Measurements from ENCODE around the gene GTPBP2. TPM values are rescaled to one million over a fixed set of nuclear protein-coding genes. Genes with fewer than 3 reads are reported as not detected.

GTPBP2 gene
- total and polyA plus RNA-seq, 11 donors, result 16.6 to 37.1 (median 26.1) TPM

GRCh38 chr6:43621836-43622180 is 7.3 kb downstream of the GTPBP2 start:
- no peak for TF ChIP-seq CTCF (IDR thresholded peaks at IDR 0.05)
- TF ChIP-seq POLR2A (IDR thresholded peaks at IDR 0.05), result no peak
- H3K27ac ChIP-seq, result no peak overlapping the region
- ATAC-seq, result no peak
- 91 to 96% (median 93%) methylated on average over 10 of the region's 10 CpGs for WGBS, 4 donors
- intact Hi-C loops (cut with DNase I), result no loop called here
- H3K4me1 ChIP-seq, result peaks cover 0 to 14% (median 5%) of the 10 kb centered on the region in 12 donors
- H3K27me3 ChIP-seq, result no peaks in the 10 kb centered on the region
- H3K9me3 ChIP-seq, result no peaks in the 10 kb centered on the region
- no peak for DNase-seq
- H3K4me3 ChIP-seq, result no peak overlapping the region
- H3K36me3 ChIP-seq, result peaks cover 2 to 89% (median 73%) of the 10 kb centered on the region in 9 donors

DNA sequence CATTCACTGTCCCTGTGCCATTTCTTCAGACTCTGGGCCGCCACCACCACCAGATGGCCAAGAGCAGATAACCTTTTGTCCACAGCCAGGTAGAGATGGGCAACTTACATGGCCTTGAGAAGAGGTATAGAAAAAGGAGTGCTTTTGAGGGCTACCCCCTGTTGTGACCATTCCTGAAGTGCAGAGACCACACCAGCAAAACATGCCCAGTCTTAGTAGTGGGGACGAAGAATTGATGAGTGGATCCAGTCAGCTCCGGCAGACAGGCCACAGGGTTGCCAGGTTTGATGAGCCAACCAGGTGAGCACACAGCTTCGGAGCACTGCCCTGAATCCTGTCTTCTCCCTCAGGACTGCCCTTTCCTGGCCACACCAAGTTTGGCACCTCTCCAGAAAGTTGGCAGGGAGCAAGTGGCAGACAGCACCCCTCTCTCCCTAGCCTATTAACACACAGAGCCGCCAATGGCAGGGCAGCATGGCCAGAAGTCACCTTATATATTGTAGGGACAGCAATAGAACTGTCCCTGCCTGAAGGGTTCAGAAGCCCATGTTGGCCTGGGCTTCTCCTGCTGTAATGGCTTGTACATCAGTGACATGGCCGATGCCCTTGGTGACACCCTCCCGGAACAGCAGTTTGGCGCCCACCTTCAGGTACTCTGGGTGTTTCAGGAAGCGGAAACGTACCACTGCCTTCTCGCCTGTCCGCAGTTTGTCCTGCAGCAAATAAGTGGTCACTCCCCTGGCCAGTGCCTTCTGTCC is 7.8 kb downstream of the GTPBP2 start:
- Histone ChIP-seq H3K4me1 (peaks cover 0 to 9% (median under 1%) of the 10 kb centered on the region in 12 donors), H3K36me3 (peaks cover 2 to 87% (median 73%) of the 10 kb centered on the region in 9 donors), H3K27me3 (no peaks in the 10 kb centered on the region), H3K27ac (no peak overlapping the region), H3K4me3 (no peak overlapping the region), H3K9me3 (no peaks in the 10 kb centered on the region)
- intact Hi-C loops (cut with DNase I), result no loop called here
- DNase-seq (no peak), ATAC-seq (peak in 1 of 4 donors; percentile 7)
- 88 to 92% (median 90%) methylated on average over 11 to 12 of the region's 12 CpGs for WGBS, 4 donors
- TF ChIP-seq POLR2A (IDR thresholded peaks at IDR 0.05) (no peak), CTCF (IDR thresholded peaks at IDR 0.05) (no peak)

DNA sequence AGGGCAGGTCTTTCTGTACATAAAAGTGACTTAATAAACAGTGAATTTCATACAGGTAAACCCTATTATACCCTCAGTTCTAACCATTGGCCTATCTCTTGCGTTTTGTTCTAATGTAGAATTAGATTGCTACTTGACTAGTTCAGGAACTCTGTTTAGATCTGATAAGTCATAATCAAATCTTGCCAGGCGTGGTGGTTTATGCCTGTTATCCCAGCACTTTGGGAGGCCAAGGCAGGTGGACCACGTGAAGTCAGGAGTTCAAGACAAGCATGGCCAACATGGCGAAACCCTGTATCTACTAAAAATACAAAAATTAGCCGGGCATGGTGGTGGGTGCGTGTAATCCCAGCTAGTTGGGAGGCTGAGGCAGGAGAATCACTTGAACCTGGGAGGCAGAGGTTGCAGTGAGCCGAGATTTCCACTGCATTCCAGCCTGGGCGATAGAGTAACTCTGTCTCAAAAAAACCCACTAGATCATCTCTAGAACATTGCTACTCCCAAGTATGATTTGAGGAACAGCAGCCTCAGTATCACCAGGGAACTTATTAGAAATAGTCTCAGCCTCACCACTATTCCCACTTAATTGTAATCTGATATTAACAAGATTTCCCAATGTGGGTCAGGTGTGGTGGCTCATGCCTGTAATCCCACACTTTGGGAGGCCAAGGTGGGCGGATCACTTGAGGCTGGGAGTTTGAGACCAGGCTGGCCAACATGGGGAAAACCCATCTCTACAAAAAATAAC is 12.2 kb downstream of the GTPBP2 start:
- no peak for TF ChIP-seq CTCF (IDR thresholded peaks at IDR 0.05)
- TF ChIP-seq POLR2A (IDR thresholded peaks at IDR 0.05), result no peak
- 94 to 96% (median 95%) methylated on average over 9 of the region's 9 CpGs for WGBS, 4 donors
- ATAC-seq (no peak), DNase-seq (no peak)
- H3K4me1 ChIP-seq, result peaks cover 0 to 9% (median 0%) of the 10 kb centered on the region in 12 donors
- H3K27me3 ChIP-seq, result no peaks in the 10 kb centered on the region
- intact Hi-C loops (cut with DNase I), result no loop called here
- no peak overlapping the region for H3K4me3 ChIP-seq
- H3K9me3 ChIP-seq, result no peaks in the 10 kb centered on the region
- H3K36me3 ChIP-seq, result peaks cover 0 to 85% (median 63%) of the 10 kb centered on the region in 9 donors
- no peak overlapping the region for H3K27ac ChIP-seq

- TF ChIP-seq CTCF (IDR thresholded peaks at IDR 0.05), result no peak
- no peak for TF ChIP-seq POLR2A (IDR thresholded peaks at IDR 0.05)
- intact Hi-C loops (cut with DNase I), result no loop called here
- no peaks in the 10 kb centered on the region for H3K27me3 ChIP-seq
- peaks cover 0 to under 1% (median 0%) of the 10 kb centered on the region in 12 donors for H3K4me1 ChIP-seq
- ATAC-seq (no peak), DNase-seq (no peak)
- 86 to 90% (median 88%) methylated on average over 3 of the region's 3 CpGs for WGBS, 4 donors
- no peak overlapping the region for H3K4me3 ChIP-seq
- peaks cover 0 to 84% (median 62%) of the 10 kb centered on the region in 9 donors for H3K36me3 ChIP-seq
- no peak overlapping the region for H3K27ac ChIP-seq
- H3K9me3 ChIP-seq, result no peaks in the 10 kb centered on the region
These were observed 14.7 kb downstream of the GTPBP2 start for GRCh38 chr6:43614396-43614730.
